ENCODE measurements around the gene DIAPH2. TPM values are rescaled to one million over a fixed set of nuclear protein-coding genes. Genes with fewer than 3 reads are reported as not detected.
A peak's percentile ranks its signal among the peaks of the same experiment; 100 is the strongest.

Gene DIAPH2
- total and polyA plus RNA-seq, 2 donors from 2014 or later, result 2.1 to 15.0 TPM

- FAIRE-seq (no peak), DNase-seq (no peak)
- H3K27ac ChIP-seq (ENCODE audit: low read depth in 2 of 2, low read length in 2 of 2), result no peak overlapping the region
- no peak overlapping the region for H3K4me3 ChIP-seq (ENCODE audit: low read length in 3 of 3)
- H3K36me3 ChIP-seq (ENCODE audit: control insufficient read depth in 2 of 3, insufficient read depth in 3 of 3, low read length in 3 of 3), result no peaks in the 10 kb centered on the region
- H3K9ac ChIP-seq (ENCODE audit: low read length in 3 of 3), result no peak overlapping the region
- intact Hi-C loops (cut with DNase I), result no loop called here
- no peaks in the 10 kb centered on the region for H3K9me3 ChIP-seq (ENCODE audit: control insufficient read depth in 2 of 3, insufficient read depth in 1 of 3, low read length in 3 of 3)
- no peaks in the 10 kb centered on the region for H3K27me3 ChIP-seq (ENCODE audit: control insufficient read depth, insufficient read depth, low read length)
- no peak for TF ChIP-seq CTCF (IDR thresholded peaks at IDR 0.05; ENCODE audit: borderline replicate concordance, extremely low read depth, insufficient read depth)
- no peaks in the 10 kb centered on the region for H3K4me1 ChIP-seq (ENCODE audit: control insufficient read depth in 2 of 3, insufficient read depth in 2 of 3, low read depth in 1 of 3, low read length in 3 of 3)
These were observed 473.6 kb downstream of the DIAPH2 start for GRCh38 chrX:97158269-97158668.

- H3K27ac ChIP-seq (ENCODE audit: low read depth in 2 of 2, low read length in 2 of 2), result no peak overlapping the region
- H3K4me3 ChIP-seq (ENCODE audit: low read length in 3 of 3), result no peak overlapping the region
- no peaks in the 10 kb centered on the region for H3K4me1 ChIP-seq (ENCODE audit: control insufficient read depth in 2 of 3, insufficient read depth in 2 of 3, low read depth in 1 of 3, low read length in 3 of 3)
- no peaks in the 10 kb centered on the region for H3K9me3 ChIP-seq (ENCODE audit: control insufficient read depth in 2 of 3, insufficient read depth in 1 of 3, low read length in 3 of 3)
- DNase-seq (no peak), FAIRE-seq (peak; percentile 79)
- intact Hi-C loops (cut with DNase I), result no loop called here
- no peaks in the 10 kb centered on the region for H3K36me3 ChIP-seq (ENCODE audit: control insufficient read depth in 2 of 3, insufficient read depth in 3 of 3, low read length in 3 of 3)
- no peaks in the 10 kb centered on the region for H3K27me3 ChIP-seq (ENCODE audit: control insufficient read depth, insufficient read depth, low read length)
- TF ChIP-seq CTCF (IDR thresholded peaks at IDR 0.05; ENCODE audit: borderline replicate concordance, extremely low read depth, insufficient read depth), result no peak
- no peak overlapping the region for H3K9ac ChIP-seq (ENCODE audit: low read length in 3 of 3)
These were observed 475.5 kb downstream of the DIAPH2 start for GRCh38 chrX:97159916-97160800.

DNA sequence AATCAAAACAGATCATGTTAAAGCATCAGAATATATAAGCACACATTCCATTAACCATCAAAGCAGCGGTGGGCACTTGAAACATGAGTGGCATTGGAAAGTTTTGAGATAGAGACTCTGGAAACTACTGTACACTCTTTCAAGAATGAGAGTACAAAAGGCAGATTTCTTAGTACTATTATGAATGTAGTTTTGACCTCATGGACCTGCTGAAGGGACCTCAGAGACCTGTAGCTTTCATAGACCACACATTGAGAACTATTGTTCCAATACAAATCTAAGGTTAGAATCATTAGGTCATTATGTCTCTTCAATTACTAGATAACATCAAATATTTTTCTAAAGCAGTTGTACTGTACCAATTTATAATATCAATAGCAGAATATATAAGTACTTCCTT is 482.7 kb downstream of the DIAPH2 start:
- no peak for DNase-seq
- Histone ChIP-seq H3K9ac (ENCODE audit: low read length in 3 of 3) (no peak overlapping the region), H3K4me1 (ENCODE audit: control insufficient read depth in 2 of 3, insufficient read depth in 2 of 3, low read depth in 1 of 3, low read length in 3 of 3) (no peaks in the 10 kb centered on the region), H3K4me3 (ENCODE audit: low read length in 3 of 3) (no peak overlapping the region), H3K27ac (ENCODE audit: low read depth in 2 of 2, low read length in 2 of 2) (no peak overlapping the region), H3K9me3 (ENCODE audit: control insufficient read depth in 2 of 3, insufficient read depth in 1 of 3, low read length in 3 of 3) (no peaks in the 10 kb centered on the region), H3K36me3 (ENCODE audit: control insufficient read depth in 2 of 3, insufficient read depth in 3 of 3, low read length in 3 of 3) (no peaks in the 10 kb centered on the region), H3K27me3 (ENCODE audit: control insufficient read depth, insufficient read depth, low read length) (no peaks in the 10 kb centered on the region)
- FAIRE-seq, result no peak
- intact Hi-C loops (cut with DNase I), result no loop called here
- TF ChIP-seq CTCF (IDR thresholded peaks at IDR 0.05; ENCODE audit: borderline replicate concordance, extremely low read depth, insufficient read depth), result no peak
